ENCODE results near the gene PGAM5. TPM values are rescaled to one million over a fixed set of nuclear protein-coding genes. Genes with fewer than 3 reads are reported as not detected.

PGAM5 gene
- total and polyA plus RNA-seq, 10 donors: 8.2 to 28.8 (median 21.6) TPM

- H3K27ac ChIP-seq: peak overlapping the region; percentile 92 to 99 (median 98)
- intact Hi-C loops (cut with DNase I; ENCODE audit: low total_unique reads): no loop called here
- H3K36me3 ChIP-seq: peaks cover 0 to 28% (median under 1%) of the 10 kb centered on the region in 6 donors
- peaks cover 23 to 78% (median 46%) of the 10 kb centered on the region in 6 donors for H3K4me1 ChIP-seq
- H3K27me3 ChIP-seq (replicated peaks in 1 of 7): no peaks in the 10 kb centered on the region
- peak overlapping the region; percentile 46 to 100 (median 57) for H3K4me3 ChIP-seq
- H3K9me3 ChIP-seq: no peaks in the 10 kb centered on the region
- WGBS, 5 donors: 0 to 1% (median 0%) methylated on average over 18 to 89 of the region's 89 CpGs
- TF ChIP-seq POLR2A (IDR thresholded peaks at IDR 0.05) (peak in 1 of 3 donors; percentile 73), CTCF (IDR thresholded peaks at IDR 0.05 in 8 of 11, conservative IDR thresholded peaks at IDR 0.05 in 3 of 11) (peak in 9 of 11 experiments; percentile 18 to 64 (median 45)), POLR2AphosphoS5 (IDR thresholded peaks at IDR 0.05) (peak; percentile 86 to 91 (median 91))
- peak; percentile 98 for DNase-seq
Measured at GRCh38 chr12:132761921-132762583, 51.4 kb downstream of the PGAM5 start.

- Histone ChIP-seq H3K9me3 (no peaks in the 10 kb centered on the region), H3K4me1 (peaks cover 33 to 81% (median 60%) of the 10 kb centered on the region in 6 donors), H3K27me3 (replicated peaks in 1 of 7) (no peaks in the 10 kb centered on the region), H3K27ac (no peak overlapping the region), H3K4me3 (no peak overlapping the region), H3K36me3 (peaks cover 0 to 7% (median 0%) of the 10 kb centered on the region in 6 donors)
- intact Hi-C loops (cut with DNase I; ENCODE audit: low total_unique reads): no loop called here
- no peak for DNase-seq
- 90 to 97% (median 94%) methylated on average over 20 of the region's 20 CpGs for WGBS, 5 donors
- no peak for TF ChIP-seq CTCF (IDR thresholded peaks at IDR 0.05 in 8 of 11, conservative IDR thresholded peaks at IDR 0.05 in 3 of 11)
- no peak for TF ChIP-seq POLR2A (IDR thresholded peaks at IDR 0.05)
- TF ChIP-seq POLR2AphosphoS5 (IDR thresholded peaks at IDR 0.05): no peak
Measured at GRCh38 chr12:132764231-132764630, 53.6 kb downstream of the PGAM5 start.

GRCh38 chr12:132765361-132765760, 54.7 kb downstream of the PGAM5 start:
- Histone ChIP-seq H3K27me3 (replicated peaks in 1 of 7) (no peaks in the 10 kb centered on the region), H3K36me3 (no peaks in the 10 kb centered on the region), H3K9me3 (no peaks in the 10 kb centered on the region), H3K4me1 (peaks cover 28 to 81% (median 60%) of the 10 kb centered on the region in 6 donors), H3K4me3 (no peak overlapping the region), H3K27ac (peak overlapping the region in 1 of 8 donors; percentile 84)
- 25 to 49% (median 47%) methylated on average over 10 to 11 of the region's 11 CpGs for whole genome bisulfite sequencing, 5 donors
- intact Hi-C loops (cut with DNase I; ENCODE audit: low total_unique reads): no loop called here
- DNase-seq: no peak
- TF ChIP-seq CTCF (IDR thresholded peaks at IDR 0.05 in 8 of 11, conservative IDR thresholded peaks at IDR 0.05 in 3 of 11): no peak
- TF ChIP-seq POLR2A (IDR thresholded peaks at IDR 0.05): no peak
- TF ChIP-seq POLR2AphosphoS5 (IDR thresholded peaks at IDR 0.05): no peak

- Histone ChIP-seq H3K4me3 (no peak overlapping the region), H3K4me1 (peaks cover 34 to 84% (median 64%) of the 10 kb centered on the region in 6 donors)
Measured at GRCh38 chr12:132766380-132767085, 55.9 kb downstream of the PGAM5 start.

More at GRCh38 chr12:132766380-132767085, 55.9 kb downstream of the PGAM5 start:
- peak; percentile 80 for DNase-seq
- TF ChIP-seq POLR2A (IDR thresholded peaks at IDR 0.05) (no peak), POLR2AphosphoS5 (IDR thresholded peaks at IDR 0.05) (peak; percentile 38 to 55 (median 52)), CTCF (IDR thresholded peaks at IDR 0.05 in 8 of 11, conservative IDR thresholded peaks at IDR 0.05 in 3 of 11) (no peak)
- 36 to 55% (median 49%) methylated on average over 27 of the region's 27 CpGs for WGBS, 5 donors
- H3K27me3 ChIP-seq (replicated peaks in 1 of 7): no peaks in the 10 kb centered on the region
- H3K27ac ChIP-seq: peak overlapping the region in 7 of 8 donors; percentile 61 to 93 (median 75)
- no peaks in the 10 kb centered on the region for H3K9me3 ChIP-seq
- H3K36me3 ChIP-seq: peaks cover 0 to 4% (median under 1%) of the 10 kb centered on the region in 6 donors
- intact Hi-C loops (cut with DNase I; ENCODE audit: low total_unique reads): no loop called here
